HEK293T (cell line): Measurements from ENCODE around the gene SSTR5.

Source experiments
- CTCF ChIA-PET: fragments of 350-600 bp; formaldehyde crosslinking; extraction: SDS; loops from one replicate; lab custom pipeline; 2021; ENCODE audit warnings: antibody characterized with exemption, inconsistent platforms; lab: Yijun Ruan, JAX
- POLR2A ChIA-PET: fragments of 350-600 bp; formaldehyde crosslinking; extraction: SDS; loops from one replicate; lab custom pipeline; 2020; ENCODE audit warnings: antibody characterized with exemption, inconsistent platforms; lab: Yijun Ruan, JAX
- DNase-seq: peaks from one replicate; pipeline ENCODE4 v3.0.0; 2012; ENCODE audit warnings: mixed read lengths; ENCODE audit errors: extremely low spot score
- ARNT ChIP-seq: fragments of 450-650 bp; IDR thresholded peaks from 2 replicates; pipeline ENCODE4 v1.6.1; 2017; ENCODE audit warnings: mild to moderate bottlenecking
- BHLHE40 ChIP-seq: fragments of 450-650 bp; IDR thresholded peaks from 2 replicates; pipeline ENCODE4 v1.6.1; 2016; ENCODE audit warnings: mild to moderate bottlenecking, moderate library complexity, borderline replicate concordance
- CTBP1 ChIP-seq: fragments of 450-650 bp; IDR thresholded peaks from 2 replicates; pipeline ENCODE4 v1.6.1; 2016; ENCODE audit warnings: borderline replicate concordance
- ELF4 ChIP-seq: fragments of 450-650 bp; IDR thresholded peaks from 2 replicates; pipeline ENCODE4 v1.6.1; 2017; ENCODE audit warnings: antibody characterized with exemption
- FOXA1 ChIP-seq: fragments of 450-650 bp; IDR thresholded peaks from 2 replicates; pipeline ENCODE4 v1.6.1; 2016; ENCODE audit warnings: mild to moderate bottlenecking
- FOXK2 ChIP-seq: fragments of 450-650 bp; IDR thresholded peaks from 2 replicates; pipeline ENCODE4 v1.6.1; 2016; ENCODE audit warnings: mild to moderate bottlenecking
- FOXM1 ChIP-seq: fragments of 450-650 bp; IDR thresholded peaks from 2 replicates; pipeline ENCODE4 v1.6.1; 2017; ENCODE audit warnings: mild to moderate bottlenecking, borderline replicate concordance
- HDGF ChIP-seq: fragments of 450-650 bp; IDR thresholded peaks from 2 replicates; pipeline ENCODE4 v1.6.1; 2017; ENCODE audit warnings: antibody characterized with exemption, borderline replicate concordance
- L3MBTL2 ChIP-seq: fragments of 450-650 bp; conservative IDR thresholded peaks from 2 replicates; pipeline ENCODE4 v1.6.1; 2016; ENCODE audit warnings: mild to moderate bottlenecking
- LEF1 ChIP-seq: fragments of 450-650 bp; IDR thresholded peaks from 2 replicates; pipeline ENCODE4 v1.6.1; 2017; ENCODE audit warnings: mild to moderate bottlenecking, borderline replicate concordance
- NFRKB ChIP-seq: fragments of 450-650 bp; IDR thresholded peaks from 2 replicates; pipeline ENCODE4 v1.6.1; 2016; ENCODE audit warnings: mild to moderate bottlenecking, moderate library complexity
- PKNOX1 ChIP-seq: fragments of 450-650 bp; IDR thresholded peaks from 2 replicates; pipeline ENCODE4 v1.6.1; 2016
- SP1 ChIP-seq: fragments of 450-650 bp; IDR thresholded peaks from 2 replicates; pipeline ENCODE4 v1.6.1; 2017
- SUZ12 ChIP-seq: fragments of 450-650 bp; IDR thresholded peaks from 2 replicates; pipeline ENCODE4 v1.6.1; 2016; ENCODE audit warnings: mild to moderate bottlenecking
- TARDBP ChIP-seq: fragments of 450-650 bp; IDR thresholded peaks from 2 replicates; pipeline ENCODE4 v1.6.1; 2016
- ZNF384 ChIP-seq: fragments of 450-650 bp; IDR thresholded peaks from 2 replicates; pipeline ENCODE4 v1.6.1; 2016

Gene SSTR5

GRCh38 chr16:1063728-1064127 lies 8.8 kb upstream of the SSTR5 start:
- DNase-seq, result no peak
- ChIA-PET POLR2A (no interaction called here), CTCF (no interaction called here)
- TF ChIP-seq ELF4 (no peak), TARDBP (no peak), FOXM1 (no peak), HDGF (no peak), NFRKB (no peak), SP1 (no peak)

- ChIA-PET POLR2A (no interaction called here), CTCF (no interaction called here)
- no peak for TF ChIP-seq ZNF384
- no peak for TF ChIP-seq FOXK2
- TF ChIP-seq FOXA1, result no peak
- TF ChIP-seq HDGF, result no peak
- no peak for TF ChIP-seq BHLHE40
- no peak for TF ChIP-seq LEF1
- TF ChIP-seq FOXM1, result no peak
- TF ChIP-seq ELF4, result no peak
- no peak for TF ChIP-seq TARDBP
- TF ChIP-seq PKNOX1, result no peak
- TF ChIP-seq SP1, result no peak
- no peak for TF ChIP-seq SUZ12
- TF ChIP-seq NFRKB, result no peak
- TF ChIP-seq CTBP1, result no peak
- no peak for TF ChIP-seq L3MBTL2
- no peak for DNase-seq
Measured at GRCh38 chr16:1065469-1066128, 6.9 kb upstream of the SSTR5 start.

GRCh38 chr16:1066584-1067172 lies 5.9 kb upstream of the SSTR5 start:
- no peak for TF ChIP-seq LEF1
- TF ChIP-seq NFRKB, result no peak
- TF ChIP-seq BHLHE40, result no peak
- no peak for TF ChIP-seq TARDBP
- no peak for TF ChIP-seq SP1
- TF ChIP-seq ARNT, result no peak
- no peak for TF ChIP-seq FOXM1
- no peak for TF ChIP-seq SUZ12
- no peak for TF ChIP-seq L3MBTL2
- TF ChIP-seq FOXA1, result no peak
- no peak for TF ChIP-seq PKNOX1
- no peak for TF ChIP-seq CTBP1
- no peak for TF ChIP-seq HDGF
- CTCF ChIA-PET, result interaction anchor here (0.6 kb wide), 2 partner anchors 32 to 60 kb away, joined by 3 read pairs; no protein-coding TSS in a partner anchor
- POLR2A ChIA-PET, result no interaction called here
- DNase-seq, result no peak

GRCh38 chr16:1067629-1068028 lies 4.9 kb upstream of the SSTR5 start:
- POLR2A ChIA-PET, result no interaction called here
- DNase-seq, result no peak
- CTCF ChIA-PET, result no interaction called here
- TF ChIP-seq ELF4, result no peak
- TF ChIP-seq NFRKB, result no peak
- TF ChIP-seq L3MBTL2, result no peak
- no peak for TF ChIP-seq FOXK2
- no peak for TF ChIP-seq HDGF
- no peak for TF ChIP-seq ARNT
- TF ChIP-seq LEF1, result no peak
- no peak for TF ChIP-seq TARDBP
- TF ChIP-seq PKNOX1, result no peak
- TF ChIP-seq SP1, result no peak
- no peak for TF ChIP-seq SUZ12
- no peak for TF ChIP-seq BHLHE40
- no peak for TF ChIP-seq FOXA1
- no peak for TF ChIP-seq FOXM1
- TF ChIP-seq CTBP1, result no peak
- TF ChIP-seq ZNF384, result no peak

GRCh38 chr16:1068451-1068850 lies 4.1 kb upstream of the SSTR5 start:
- POLR2A ChIA-PET, result no interaction called here
- CTCF ChIA-PET, result no interaction called here
- TF ChIP-seq CTBP1, result no peak
- DNase-seq, result no peak

- ChIA-PET CTCF (no interaction called here), POLR2A (no interaction called here)
- DNase-seq, result peak; percentile 32
- no peak for TF ChIP-seq SP1
- no peak for TF ChIP-seq FOXM1
- TF ChIP-seq LEF1, result no peak
- no peak for TF ChIP-seq PKNOX1
- TF ChIP-seq HDGF, result no peak
Measured at GRCh38 chr16:1069154-1069553, 3.4 kb upstream of the SSTR5 start.
